GM18508 (cell line): ENCODE results near the gene GLT8D2.

Source experiments
- ATAC-seq: cut with Tn5 transposase; IDR thresholded peaks from one replicate; pipeline ENCODE4 v1.9.1; 2021; ENCODE audit warnings: moderate number of reproducible peaks; ENCODE audit not compliant: insufficient read depth, unreplicated experiment

Gene GLT8D2

DNA sequence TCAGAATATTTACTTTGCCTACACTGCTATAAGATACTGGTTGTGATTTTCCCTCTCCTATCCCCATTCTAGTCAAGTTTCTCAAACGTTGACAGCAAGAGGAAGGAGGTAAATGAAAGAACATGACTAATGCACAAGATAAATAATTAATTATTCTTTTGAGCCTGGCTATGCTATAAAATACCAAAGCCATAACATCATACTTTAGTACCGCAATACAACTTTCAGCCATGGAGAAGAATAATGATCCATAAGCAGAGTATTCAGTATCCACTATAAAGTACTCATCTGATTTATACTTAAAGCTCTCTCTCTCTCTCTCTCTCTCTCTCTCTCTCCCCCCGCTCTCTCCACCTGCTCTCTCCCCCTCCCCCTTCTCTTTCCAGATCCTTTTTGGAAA lies 43.1 kb downstream of the GLT8D2 start:
- no peak for ATAC-seq

- no peak for ATAC-seq
Measured at GRCh38 chr12:104003596-104003995, 46.4 kb downstream of the GLT8D2 start.

GRCh38 chr12:104002686-104003085 lies 47.3 kb downstream of the GLT8D2 start:
- ATAC-seq, result no peak

- no peak for ATAC-seq
Measured at GRCh38 chr12:104000807-104001434, 49.1 kb downstream of the GLT8D2 start.

- no peak for ATAC-seq
Measured at GRCh38 chr12:103998976-103999375, 51.0 kb downstream of the GLT8D2 start.

DNA sequence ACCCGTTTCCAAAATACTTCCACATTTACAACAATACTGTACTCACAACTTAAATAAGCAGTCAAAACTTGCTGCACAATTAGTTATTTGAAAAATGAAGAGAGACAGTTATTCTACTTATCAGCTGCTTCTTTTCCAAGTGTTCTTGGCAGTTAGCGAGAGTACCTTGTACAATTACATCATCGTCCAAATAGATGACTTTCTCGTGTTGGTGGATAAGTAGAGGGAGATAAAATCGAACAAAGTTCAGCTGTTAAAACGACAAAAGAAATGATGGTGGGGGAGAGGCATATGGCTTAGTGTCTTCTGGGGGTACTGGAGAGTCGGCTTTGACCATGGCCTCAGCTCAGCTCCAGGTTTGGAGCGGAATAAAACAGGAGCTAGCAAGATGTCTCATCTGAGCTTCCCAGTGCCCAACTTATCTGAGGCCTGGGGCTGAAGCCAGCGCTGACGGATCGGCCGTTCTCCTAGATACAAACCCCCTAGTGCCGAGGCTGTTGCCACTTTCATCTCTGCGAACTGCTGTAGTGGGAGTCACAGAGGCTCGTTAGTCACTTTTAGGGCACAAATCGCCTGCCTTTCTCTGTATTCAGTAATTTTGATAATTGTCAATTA lies 52.6 kb downstream of the GLT8D2 start:
- no peak for ATAC-seq

- ATAC-seq, result no peak
Measured at GRCh38 chr12:103996595-103996994, 53.4 kb downstream of the GLT8D2 start.

- no peak for ATAC-seq
Measured at GRCh38 chr12:103994235-103994634, 55.8 kb downstream of the GLT8D2 start.

DNA sequence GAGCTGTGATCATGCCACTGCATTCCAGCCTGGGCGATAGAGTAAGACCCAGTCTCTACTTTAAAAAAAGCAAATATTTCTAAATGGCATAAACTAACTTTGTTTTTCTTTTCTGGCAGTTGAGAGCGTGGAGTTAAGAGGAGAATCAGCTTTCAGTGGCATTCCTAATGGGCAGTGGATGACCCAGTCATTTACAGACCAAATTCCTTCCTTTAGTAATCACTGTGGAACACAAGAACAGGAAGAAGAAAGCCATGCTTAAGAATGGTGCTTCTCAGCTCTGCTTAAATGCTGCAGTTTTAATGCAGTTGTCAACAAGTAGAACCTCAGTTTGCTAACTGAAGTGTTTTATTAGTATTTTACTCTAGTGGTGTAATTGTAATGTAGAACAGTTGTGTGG lies 63.2 kb downstream of the GLT8D2 start:
- no peak for ATAC-seq

DNA sequence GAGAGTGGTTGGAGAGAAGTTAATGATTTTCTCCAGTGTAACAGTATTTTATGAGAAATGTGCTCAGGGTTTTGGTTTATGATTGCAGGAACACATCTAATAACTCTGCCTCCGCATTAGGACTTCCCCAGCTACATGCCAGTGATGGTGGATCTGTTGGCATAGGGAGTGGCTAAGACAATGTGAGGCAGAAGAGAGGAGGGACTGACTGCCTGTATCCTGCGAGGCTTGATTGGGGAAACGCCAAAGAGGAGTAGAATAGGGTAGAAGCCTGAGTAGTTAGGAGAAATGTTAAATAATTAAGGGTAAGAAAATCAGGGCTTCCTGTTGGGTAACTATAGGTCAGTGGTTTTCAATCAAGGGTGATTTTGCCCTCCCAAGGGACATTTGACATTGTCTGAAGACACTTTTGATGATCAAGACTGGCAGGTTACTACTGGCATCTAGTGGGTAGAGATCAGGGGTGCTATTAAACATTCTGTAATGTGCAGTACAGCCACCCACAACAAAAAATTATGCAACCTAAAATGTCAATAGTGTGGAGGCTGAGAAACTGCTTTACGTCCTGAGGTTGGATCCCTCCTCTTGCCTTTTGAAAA lies 71.5 kb downstream of the GLT8D2 start:
- ATAC-seq, result no peak

- ATAC-seq, result no peak
Measured at GRCh38 chr12:103975368-103975767, 74.6 kb downstream of the GLT8D2 start.

DNA sequence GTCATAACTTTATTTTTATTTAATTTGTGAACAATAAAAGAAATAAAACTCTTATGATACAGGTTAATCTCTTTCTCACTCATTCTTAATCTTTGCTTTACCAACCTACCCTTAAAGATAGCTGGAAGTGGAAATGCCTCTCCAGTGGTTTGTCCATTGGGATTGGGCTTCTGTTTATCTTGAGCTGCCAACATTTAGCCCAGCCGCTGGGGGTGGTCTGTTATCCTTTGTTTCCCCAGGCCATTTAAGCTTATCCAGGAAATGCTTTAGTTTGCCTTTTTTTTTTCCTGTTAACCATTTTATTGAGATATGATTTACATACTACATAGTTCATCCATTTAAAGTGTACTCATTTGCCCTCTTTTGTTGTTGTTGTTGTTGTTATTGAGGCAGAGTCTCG lies 76.1 kb downstream of the GLT8D2 start:
- ATAC-seq, result no peak

- ATAC-seq, result no peak
Measured at GRCh38 chr12:103969391-103969790, 80.6 kb downstream of the GLT8D2 start.

GRCh38 chr12:103966736-103967135 lies 83.3 kb downstream of the GLT8D2 start:
- ATAC-seq, result no peak

DNA sequence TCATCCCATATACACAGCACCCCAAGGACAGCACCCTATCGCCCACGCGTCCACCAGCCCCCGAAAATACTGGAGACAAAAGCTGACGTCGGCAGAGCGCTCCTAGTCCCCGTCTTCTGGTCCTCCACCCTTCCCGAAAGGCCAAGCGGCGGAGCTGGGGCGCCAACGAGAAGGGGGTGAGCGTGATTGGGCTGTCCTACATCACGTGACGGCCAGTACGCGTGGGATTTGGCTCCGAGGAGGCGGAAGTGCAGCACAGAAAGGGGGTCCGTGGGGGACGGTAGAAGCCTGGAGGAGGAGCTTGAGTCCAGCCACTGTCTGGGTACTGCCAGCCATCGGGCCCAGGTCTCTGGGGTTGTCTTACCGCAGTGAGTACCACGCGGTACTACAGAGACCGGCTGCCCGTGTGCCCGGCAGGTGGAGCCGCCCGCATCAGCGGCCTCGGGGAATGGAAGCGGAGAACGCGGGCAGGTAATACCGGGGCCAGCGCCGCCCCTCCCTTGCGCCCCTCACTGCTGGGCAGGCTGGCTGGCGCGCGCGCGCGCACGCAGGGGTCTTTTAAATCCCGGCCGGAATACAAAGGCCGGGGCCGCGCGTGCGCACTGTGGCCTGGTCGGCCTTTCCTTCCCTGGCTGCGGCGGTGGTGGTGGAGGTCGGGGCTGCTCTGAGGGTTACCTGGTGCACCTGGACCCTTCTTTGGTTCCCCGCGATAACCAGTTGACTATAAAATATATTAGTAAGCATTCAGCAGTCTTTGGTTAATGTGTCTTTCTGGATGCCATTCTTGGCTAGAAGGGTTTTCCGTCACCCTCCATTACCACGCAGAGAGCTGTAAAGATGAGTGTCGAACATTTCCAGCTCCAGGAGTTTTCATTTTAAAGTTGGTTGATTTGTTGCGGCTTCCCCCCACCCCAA lies 84.1 kb downstream of the GLT8D2 start, which contains the start of gene TDG:
Gene TDG, plus strand, starts transcription at position 283 of the 915 bp plus-strand sequence. Its CDS starts 166 bp downstream, at position 449.
- ATAC-seq, result peak; percentile 60

DNA sequence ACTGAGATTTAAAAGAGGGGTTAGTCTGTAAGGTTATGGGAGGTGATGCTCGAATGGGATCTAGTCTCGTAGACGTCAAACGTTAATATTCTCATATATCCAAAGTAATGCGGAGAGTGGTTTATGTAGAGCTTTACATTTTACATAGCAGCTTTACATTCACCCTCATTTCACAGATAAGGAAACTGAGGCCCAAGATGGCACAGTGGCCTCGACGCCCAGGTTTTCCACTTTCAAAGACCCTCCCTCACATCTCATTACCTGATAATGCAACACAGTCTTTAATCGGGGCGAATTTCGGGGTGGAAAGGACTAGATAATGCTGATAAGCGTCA lies 84.8 kb downstream of the GLT8D2 start:
- no peak for ATAC-seq

GRCh38 chr12:103964805-103965204 lies 85.2 kb downstream of the GLT8D2 start:
- no peak for ATAC-seq

- no peak for ATAC-seq
Measured at GRCh38 chr12:103962493-103962892, 87.5 kb downstream of the GLT8D2 start.

- no peak for ATAC-seq
Measured at GRCh38 chr12:103960616-103961227, 89.3 kb downstream of the GLT8D2 start.

DNA sequence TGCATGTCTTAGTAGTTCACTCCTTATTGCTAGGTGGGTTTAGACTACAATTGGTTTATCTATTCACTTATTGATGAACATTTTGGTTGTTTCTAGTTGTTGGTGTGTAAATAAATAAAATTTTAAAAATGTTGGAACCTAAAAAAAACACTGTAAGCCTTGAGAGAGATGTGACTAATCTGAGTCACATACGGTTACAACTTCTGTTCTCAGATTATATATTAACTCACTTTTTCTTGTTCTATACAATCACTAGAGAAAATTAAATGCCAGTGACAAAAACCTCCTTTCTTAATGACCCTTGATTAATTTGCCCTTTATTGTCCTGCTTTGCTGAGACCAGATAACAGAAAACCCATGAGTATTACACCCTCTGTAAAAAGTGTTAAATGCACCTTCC lies 91.4 kb downstream of the GLT8D2 start:
- ATAC-seq, result no peak
